ENCODE results near the gene USP47.

The USP47 gene

DNA sequence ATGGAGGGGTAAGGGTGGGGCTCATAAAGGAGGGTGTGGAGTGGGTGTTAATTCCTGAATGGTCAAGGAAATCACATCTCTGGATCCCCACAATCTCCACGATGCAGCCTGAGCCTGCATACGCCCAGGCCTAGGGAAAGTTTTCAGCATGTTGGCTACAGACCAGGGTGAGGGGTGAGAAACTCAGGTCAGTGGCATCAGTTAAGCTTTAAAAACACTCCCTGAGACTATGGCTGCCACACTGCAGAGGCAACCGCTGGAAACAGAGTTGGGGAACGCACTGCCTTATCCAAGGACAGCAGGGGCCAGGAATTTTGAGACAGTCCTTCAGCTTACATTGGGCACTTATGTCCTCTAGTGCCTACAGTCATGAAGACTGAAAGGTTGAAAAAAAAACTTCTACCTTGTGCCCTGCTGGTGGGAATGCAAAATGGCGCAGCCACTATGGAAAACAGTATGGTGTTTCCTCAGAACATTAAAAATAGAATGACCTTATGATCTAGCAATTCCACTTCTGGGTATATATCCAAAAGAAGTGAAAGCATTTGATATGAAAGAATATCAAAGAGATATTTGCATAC lies 147.0 kb downstream of the USP47 start:
- no peak overlapping the region for H3K4me3 ChIP-seq (ENCODE audit: low read length)
- no peak for DNase-seq (ENCODE audit: low read depth)
- peak; percentile 30 for TF ChIP-seq CTCF (IDR thresholded peaks at IDR 0.05; ENCODE audit: insufficient read depth, low read depth, low read length, missing control alignments)

DNA sequence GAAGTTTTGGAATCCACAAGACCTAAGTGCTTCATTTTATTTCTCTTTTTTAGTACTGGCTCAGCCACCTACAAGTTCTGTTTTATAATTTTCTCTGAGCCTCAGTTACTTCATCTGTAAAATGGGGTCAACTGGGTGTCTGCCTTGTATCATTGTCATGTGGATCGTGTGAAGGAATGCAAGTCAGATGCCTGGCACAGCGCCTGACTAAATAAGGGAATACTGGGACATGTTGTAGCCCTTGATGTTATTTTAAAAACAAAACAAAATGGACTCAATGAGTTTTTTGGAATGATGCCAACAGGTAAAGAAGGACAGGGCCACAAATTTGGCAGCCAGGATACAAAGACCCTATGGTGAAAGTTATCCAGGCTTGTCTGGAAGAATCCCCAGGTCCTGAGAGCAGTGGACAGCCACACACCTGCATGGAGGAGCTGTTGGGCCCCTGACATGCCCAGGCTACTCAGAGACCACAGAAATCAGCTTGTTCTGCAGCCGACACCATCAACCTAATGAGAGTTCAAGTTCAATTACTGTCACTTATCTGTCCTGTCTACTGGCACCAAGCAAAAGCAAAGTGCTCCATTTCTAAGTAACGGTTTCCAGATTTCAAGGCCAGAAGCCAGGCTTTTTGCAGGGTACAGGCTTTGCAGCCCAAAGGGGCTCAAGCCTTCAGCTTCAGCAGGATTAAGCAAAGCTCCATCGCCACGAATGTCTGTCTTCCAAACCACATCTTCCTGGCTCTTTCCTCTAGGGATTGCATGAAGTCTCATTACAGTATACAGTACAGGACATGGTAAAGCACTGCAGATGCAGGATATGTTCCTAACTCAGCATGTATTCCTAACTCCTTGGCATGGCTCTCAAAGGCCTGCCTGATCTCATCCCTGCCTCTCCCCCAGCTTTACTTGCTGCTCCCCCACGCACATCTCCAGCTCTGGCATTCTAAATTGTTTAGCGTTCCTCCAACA lies 148.3 kb downstream of the USP47 start:
- no peak for TF ChIP-seq CTCF (IDR thresholded peaks at IDR 0.05; ENCODE audit: insufficient read depth, low read depth, low read length, missing control alignments)
- no peak for DNase-seq (ENCODE audit: low read depth)
- H3K4me3 ChIP-seq (ENCODE audit: low read length): no peak overlapping the region

DNA sequence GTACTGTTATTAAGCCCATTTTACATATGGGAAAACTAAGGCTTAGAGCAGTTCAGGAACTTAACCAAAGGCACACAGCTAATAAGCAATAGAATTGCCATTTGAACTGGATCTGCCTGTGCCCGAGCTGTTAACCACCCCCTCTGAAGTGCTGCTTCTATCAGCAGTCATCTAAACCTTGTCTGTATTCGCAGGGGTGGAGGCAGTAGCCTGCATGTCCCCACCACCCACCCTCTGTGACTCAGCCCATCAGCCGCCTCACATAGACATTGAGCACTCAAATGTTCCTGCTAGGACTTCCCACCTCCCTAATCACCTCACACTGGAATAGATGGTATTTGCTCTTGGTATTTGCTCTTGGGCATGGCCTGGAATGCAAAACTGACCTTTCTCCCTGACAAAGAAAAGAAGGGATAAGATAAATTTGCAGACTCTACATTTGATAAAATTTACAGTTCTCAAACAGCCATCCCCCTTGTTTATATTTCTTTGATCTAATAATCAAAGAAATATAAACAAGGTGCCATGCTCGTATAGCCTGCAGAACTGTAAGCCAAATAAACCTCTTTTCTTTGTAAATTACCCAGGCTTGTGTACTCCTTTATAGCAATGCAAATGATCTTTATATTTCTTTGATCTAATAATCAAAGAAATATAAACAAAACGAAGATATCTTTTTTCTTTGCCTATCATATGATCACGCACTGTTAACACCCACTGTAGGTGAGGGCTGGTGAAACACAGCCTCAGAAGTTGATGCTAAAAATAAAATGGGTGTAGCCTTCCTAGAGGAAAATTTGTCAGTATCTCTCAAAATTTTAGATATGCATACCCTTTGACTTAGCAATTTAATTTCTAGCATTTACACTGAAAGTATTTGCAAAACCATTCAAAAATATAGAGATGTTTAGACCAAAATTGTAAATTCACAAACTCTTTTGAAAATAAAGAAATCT lies 150.8 kb downstream of the USP47 start:
- TF ChIP-seq CTCF (IDR thresholded peaks at IDR 0.05; ENCODE audit: insufficient read depth, low read depth, low read length, missing control alignments): no peak
- H3K4me3 ChIP-seq (ENCODE audit: low read length): no peak overlapping the region
- DNase-seq (ENCODE audit: low read depth): peak; percentile 66

DNA sequence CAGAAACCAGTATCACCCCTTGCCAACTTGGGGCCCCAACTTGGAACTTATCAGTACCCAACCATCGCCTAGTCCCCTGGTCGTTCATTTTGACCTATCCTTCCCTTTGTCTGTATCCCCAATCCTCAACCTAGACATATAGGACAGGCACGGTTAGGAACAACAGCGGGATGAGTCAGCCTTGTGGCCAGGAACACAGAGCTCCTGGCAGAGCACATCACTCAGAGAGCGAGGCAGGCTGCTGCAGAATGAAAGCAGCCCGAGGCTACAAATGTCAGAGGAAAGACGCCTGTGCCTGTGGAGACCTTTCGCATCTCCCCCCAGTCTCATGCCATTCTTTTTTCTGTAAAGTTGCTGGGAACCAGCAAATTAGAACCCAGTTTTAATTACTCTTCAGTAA lies 152.1 kb downstream of the USP47 start:
- TF ChIP-seq CTCF (IDR thresholded peaks at IDR 0.05; ENCODE audit: insufficient read depth, low read depth, low read length, missing control alignments): no peak
- no peak overlapping the region for H3K4me3 ChIP-seq (ENCODE audit: low read length)
- peak; percentile 93 for DNase-seq (ENCODE audit: low read depth)

GRCh38 chr11:11995601-11996000 lies 153.8 kb downstream of the USP47 start:
- no peak for TF ChIP-seq CTCF (IDR thresholded peaks at IDR 0.05; ENCODE audit: insufficient read depth, low read depth, low read length, missing control alignments)
- no peak overlapping the region for H3K4me3 ChIP-seq (ENCODE audit: low read length)
- no peak for DNase-seq (ENCODE audit: low read depth)

- no peak overlapping the region for H3K4me3 ChIP-seq (ENCODE audit: low read length)
- peak; percentile 55 for DNase-seq (ENCODE audit: low read depth)
- no peak for TF ChIP-seq CTCF (IDR thresholded peaks at IDR 0.05; ENCODE audit: insufficient read depth, low read depth, low read length, missing control alignments)
Measured at GRCh38 chr11:11996321-11997048, 154.7 kb downstream of the USP47 start.

Measured in epithelial cell of esophagus (primary cell).